ENCODE results near the gene CFAP410.

- TF ChIP-seq CTCF (IDR thresholded peaks at IDR 0.05; ENCODE audit: low read depth, low read length, poor library complexity, severe bottlenecking), result no peak
- no peak for TF ChIP-seq EZH2phosphoT487 (IDR thresholded peaks at IDR 0.05; ENCODE audit: borderline replicate concordance, low read length)
These were observed 47.9 kb downstream of the CFAP410 start for GRCh38 chr21:44291078-44291935.
